ENCODE data around the gene SSB. TPM values are rescaled to one million over a fixed set of nuclear protein-coding genes. Genes with fewer than 3 reads are reported as not detected.
"Not testable (repeated sequence)": the region's sequence is repeated elsewhere in the genome, so short reads cannot be mapped to it uniquely, and the experiment has no call there.

SSB gene
- total RNA-seq, 1 donor from 2014 or later = 139 TPM

DNA sequence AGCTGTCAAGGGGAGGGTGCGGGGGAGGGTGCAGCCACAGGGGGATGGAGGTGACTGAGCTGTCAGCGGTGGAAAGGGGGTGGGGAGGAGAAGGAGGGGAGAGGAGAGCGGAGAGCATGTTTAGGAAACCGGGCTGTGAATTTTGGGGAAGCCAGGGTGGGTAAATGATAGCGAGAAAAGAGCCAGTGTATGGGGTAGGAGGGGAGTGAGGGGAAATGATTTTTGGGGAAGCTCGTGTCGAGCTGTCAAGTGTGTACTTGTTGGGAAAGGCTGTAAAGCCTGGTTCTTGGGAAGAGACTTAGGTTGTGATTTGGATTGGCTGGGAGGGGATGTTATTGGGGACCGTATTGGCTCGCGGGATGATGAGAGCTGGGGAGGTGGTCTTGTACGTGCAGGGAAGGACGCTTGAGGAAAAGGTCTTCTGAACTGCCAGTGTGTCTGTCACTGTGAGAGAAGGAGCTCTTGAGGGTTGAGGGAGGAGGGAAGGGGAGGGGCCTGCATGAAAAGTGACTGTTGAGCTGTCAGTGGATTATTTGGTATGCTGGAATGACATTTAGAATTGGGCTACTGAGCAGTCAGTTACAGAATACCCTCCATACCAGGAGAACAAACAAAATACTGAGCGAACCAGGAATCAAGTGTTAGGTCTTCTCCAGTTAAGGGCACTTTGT, 29.6 kb downstream of the SSB start:
- peak; percentile 69 for DNase-seq (ENCODE audit: low read depth)

DNA sequence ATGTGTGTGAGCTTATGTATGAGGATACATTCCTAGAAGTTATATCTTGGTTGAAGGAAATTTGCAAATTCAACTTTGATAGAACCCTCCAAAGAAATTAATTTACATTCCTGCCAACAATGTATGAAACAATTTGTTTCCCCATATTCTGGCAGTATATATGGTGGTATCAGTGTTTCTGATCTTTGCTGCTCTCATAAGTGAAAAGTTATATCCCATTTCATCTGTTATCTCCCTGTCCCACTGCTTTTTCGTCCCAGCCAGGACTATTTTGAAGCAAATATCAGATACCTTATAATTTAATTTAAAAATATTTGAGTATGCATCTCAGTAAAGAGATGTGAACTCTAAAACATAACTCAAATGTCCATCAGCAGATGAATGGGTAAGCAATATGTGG, 35.7 kb downstream of the SSB start:
- no peak for DNase-seq (ENCODE audit: low read depth)

DNA sequence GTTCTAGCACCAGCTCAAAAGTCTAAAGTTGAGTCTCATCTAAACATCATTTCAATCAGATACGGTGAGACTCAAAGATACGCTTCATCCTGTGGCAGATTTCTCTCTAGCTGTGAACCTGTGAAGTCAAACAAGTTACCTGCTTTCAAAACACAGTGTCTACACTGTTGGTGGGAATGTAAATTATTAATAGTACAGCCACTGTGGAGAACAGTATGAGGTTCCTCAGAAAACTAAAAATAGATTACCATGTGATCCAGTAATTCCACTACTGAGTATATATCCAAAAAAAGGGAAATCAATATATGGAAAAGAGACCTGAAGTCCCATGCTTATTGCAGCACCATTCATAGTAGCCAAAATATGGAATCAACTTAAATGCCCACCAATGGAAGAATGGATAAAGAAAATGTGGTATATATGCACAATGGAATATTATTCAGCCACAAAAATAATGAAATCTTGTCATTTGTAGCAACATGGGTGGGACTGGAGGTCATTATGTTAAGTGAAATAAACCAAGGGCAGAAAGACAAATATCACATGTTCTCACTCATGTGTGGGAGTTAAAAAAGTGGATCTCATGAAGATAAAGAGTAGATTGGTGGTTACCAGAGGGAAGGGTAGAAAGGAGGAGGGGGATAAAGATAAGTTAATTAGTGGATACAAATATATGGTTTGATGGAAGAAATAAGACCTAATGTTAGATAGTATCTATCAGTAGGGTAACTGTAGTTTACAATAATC, 40.2 kb downstream of the SSB start:
- peak; percentile 23 for DNase-seq (ENCODE audit: low read depth)

DNA sequence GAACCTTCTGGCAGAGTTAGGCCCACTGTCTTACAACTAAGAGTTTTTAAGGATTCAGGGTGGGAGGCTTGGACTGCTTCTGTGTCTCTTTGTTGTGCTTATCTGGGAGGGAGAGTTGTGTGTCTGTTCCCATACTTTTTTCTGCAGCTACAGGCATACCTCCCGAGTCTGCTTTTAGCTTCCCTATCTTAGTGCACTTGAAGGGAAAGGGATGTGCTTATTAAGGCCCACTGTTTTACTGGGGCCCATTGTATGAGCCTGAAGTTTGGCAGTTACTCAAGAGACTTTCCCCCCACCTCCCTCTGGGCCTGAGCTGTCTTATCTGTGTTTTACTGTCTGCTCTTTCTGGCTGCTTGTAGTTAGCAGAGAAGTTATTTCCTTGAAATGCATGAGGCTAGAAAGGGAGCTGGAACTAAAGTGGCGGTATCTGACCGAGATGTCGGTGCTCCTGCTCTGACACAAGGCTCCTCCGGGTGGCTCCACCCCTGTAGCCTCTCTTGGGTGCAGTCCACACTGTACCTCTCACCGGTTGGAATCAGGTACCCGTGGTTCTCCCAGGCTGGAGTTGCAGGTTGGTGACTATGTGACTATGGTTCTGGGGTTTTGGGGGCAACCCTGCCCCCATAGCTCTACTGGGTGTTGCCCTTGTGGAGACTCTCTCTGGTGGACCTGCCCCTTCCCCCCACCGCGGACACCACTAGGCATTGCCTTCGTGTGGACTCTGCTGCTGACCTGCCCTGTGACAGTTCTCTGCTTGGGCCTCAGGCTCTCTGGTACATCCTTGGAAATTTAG, 41.5 kb downstream of the SSB start:
- no peak for DNase-seq (ENCODE audit: low read depth)

DNA sequence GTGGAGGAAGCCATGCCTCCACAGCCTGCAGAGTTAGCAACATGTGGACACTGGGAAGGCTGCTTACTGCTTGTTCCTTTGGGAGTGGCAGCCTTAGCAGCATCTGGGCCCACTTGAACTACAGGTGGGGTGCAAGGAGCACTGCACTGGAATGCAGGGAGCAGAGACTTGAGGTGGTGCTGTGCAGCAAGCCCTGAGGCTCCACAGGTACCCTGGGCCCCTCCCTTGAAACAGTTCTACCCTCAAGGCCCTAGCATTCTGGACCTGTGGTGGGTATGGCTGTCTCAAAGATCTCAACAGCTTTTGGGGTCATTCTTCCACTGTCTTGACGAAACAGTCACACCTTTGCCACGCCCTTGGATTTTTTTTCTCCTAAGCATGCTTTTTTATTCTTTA, 42.1 kb downstream of the SSB start:
- no peak for DNase-seq (ENCODE audit: low read depth)

DNA sequence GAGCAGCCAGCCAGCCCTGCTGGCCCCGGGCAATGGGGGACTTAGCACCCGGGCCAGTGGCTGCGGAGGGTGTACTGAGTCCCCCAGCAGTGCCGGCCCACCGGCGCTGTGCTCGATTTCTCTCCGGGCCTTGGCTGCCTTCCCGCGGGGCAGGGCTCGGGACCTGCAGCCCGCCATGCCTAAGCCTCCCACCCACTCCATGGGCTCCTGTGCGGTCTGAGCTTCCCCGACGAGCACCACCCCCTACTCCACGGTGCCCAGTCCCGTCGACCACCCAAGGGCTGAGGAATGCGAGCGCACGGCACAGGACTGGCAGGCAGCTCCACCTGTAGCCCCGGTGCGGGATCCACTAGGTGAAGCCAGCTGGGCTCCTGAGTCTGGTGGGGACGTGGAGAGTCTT, 43.0 kb downstream of the SSB start:
- not testable (repeated sequence) for DNase-seq (ENCODE audit: low read depth)

DNA sequence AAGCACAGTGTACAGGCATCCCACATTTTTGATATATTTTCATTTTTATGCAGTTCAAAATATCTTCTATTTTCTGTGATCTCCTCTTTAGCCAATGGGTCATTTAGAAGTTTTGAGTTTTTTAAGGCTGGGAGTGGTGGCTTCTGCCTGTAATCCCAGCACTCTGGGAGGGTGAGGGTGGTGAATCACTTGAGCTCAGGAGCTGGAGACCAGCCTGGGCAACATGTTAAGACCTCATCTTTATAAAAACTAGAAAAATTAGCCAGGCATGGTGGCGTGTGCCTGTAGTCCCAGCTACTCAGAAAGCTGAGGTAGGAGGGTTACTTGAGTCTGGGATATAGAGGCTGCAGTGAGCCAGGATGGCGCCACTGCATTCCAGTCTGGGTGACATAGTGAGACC, 46.3 kb downstream of the SSB start:
- DNase-seq (ENCODE audit: low read depth) = no peak

DNA sequence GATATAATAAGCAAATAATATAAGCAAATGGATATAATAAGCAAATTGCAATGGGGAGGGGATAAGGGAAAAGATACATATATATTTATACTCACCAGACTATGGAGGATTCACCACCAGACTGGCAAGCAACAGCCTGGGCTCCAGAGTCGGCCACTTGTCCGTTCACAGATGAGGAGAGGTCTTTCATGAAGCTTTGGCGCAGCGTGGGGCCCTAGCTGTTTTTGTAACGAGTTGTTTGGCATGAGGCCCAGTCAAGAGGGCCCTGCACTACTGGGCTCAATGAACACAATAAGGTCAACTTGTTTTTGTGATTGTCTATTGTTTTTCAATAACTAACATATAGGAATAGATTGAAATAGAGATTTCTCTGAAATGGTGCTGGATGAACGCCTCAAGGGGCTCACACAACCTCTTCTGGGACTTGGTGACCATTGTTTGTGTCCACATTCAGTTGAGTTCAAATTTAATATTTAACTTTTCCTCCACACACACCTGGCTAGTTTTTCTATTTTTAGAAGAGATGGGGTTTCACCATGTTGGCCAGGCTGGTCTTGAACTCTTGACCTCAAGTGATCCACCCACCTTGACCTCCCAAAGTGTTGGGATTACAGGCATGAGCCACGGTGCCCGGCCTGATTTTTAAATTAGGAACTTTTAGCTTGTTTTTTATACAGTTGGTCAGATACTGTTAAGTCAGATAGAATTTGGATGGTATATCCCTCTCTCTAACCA, 50.5 kb downstream of the SSB start:
- DNase-seq (ENCODE audit: low read depth) = not testable (repeated sequence)

DNA sequence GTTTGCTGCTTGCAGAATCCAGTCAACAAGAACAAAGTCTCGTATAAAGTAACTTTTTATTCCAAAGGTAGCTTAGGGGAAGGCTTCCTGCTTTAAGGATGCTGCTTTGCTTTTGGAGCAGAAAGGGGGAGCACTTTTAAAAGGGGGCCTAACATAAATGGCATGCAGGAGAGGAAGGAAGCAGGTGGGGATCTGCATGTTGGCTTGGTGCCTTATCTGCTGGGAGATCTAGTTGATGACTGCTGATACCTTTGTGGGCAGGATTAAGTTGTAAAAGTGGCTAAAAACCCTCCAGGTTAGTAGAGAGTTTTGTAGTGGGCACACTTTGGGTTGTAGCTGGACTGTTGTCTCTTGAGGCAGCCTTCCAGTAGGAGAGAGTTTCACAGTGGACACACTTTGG, 51.0 kb downstream of the SSB start:
- DNase-seq (ENCODE audit: low read depth) = no peak

DNA sequence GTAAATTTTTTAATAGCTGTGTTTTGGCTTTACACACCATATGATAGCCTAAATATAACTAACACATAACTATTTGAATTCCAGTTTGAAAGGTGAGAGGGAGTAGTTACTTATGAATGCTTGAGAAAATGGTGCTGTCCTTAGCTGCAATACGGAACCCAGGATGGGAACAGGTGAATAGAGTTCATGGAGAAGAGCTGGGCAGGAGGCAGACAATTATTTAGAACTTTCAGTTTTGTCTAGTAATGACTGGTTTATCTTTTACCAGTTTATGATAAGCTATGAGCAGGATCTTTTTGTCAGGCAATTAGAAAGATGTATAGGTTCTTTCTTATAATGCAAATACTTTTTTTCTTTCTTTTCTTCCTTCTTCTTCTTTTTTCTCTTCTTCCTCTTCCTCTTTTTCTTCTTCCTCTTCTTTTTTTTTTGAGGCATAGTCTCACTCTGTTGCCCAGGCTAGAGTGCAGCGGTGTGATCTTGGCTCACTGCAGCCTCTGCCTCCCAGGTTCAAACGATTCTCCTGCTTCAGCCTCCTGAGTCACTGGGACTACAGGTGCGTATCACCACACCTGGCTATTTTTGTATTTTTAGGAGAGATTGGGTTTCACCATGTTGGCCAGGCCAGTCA, 54.5 kb downstream of the SSB start:
- no peak for DNase-seq (ENCODE audit: low read depth)

DNA sequence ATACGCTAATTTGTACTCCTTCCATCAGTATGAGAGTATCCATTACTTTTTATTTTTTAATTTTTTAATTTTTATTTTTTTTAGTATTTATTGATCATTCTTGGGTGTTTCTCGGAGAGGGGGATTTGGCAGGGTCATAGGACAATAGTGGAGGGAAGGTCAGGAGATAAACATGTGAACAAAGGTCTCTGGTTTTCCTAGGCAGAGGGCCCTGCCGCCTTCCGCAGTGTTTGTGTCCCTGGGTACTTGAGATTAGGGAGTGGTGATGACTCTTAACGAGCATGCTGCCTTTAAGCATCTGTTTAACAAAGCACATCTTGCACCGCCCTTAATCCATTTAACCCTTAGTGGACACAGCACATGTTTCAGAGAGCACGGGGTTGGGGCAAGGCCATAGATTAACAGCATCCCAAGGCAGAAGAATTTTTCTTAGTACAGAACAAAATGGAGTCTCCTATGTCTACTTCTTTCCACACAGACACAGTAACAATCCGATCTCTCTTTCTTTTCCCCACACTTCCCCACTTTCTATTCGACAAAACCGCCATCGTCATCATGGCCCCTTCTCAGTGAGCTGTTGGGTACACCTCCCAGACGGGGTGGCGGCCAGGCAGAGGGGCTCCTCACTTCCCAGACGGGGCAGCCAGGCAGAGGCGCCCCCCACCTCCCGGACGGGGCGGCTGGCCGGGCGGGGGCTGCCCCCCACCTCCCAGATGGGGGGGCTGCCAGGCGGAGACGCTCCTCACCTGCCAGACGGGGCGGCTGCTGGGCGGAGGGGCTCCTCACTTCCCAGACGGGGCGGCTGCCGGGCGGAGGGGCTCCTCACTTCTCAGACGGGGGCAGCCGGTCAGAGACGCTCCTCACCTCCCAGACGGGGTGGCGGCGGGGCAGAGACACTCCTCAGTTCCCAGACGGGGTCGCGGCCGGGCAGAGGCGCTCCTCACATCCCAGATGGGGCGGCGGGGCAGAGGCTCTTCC, 56.9 kb downstream of the SSB start:
- not testable (repeated sequence) for DNase-seq (ENCODE audit: low read depth)

DNA sequence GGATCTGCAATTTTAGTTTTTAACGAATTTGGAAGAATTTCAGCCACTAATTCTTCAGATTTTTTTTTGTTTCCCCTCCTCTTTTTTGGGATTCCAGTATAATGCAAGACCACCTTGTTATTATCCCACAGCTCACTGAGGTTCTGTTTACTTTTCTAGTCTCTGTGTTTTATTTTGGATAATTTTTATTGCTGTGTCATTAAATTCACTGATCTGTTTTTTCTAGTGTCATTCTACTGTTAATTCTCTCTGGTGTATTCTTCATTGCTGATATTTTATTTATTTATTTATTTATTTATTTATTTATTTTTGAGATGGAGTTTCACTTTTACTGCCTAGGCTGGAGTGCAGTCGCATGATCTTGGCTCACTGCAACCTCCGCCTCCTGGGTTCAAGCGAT, 60.8 kb downstream of the SSB start:
- no peak for DNase-seq (ENCODE audit: low read depth)

DNA sequence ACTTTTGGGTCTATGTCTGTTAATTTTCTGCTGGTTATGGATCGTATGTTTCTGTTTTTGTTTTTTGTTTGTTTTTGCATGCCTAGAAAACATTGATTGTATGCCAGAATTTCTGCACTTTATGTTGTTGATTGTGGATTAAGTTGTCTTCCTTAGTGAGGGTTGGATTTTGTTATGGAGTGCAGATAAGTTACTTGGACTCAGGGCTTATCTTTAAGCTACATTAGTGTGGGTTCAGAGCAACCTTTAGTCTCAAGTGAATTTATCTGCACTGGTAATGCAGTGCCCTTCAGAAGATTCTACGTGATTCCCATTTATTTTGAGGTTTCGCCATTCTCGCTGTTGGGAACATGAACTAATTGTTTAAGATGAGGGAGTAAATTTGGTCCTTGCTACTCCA, 61.5 kb downstream of the SSB start:
- no peak for DNase-seq (ENCODE audit: low read depth)

Other genes with a start within 250 kb of the SSB start
- 22.7 and 40.1 TPM in 2 replicates for gene FASTKD1, start 225.0 kb upstream of the SSB start, total RNA-seq
- 30.6 and 50.4 TPM in 2 replicates for gene PPIG, start 214.5 kb upstream of the SSB start, total RNA-seq
- gene CFAP210, start 104.5 kb upstream of the SSB start, total RNA-seq = 0.25 TPM in 1 of 2 replicates, not detected in the other
- 4.2 and 7.7 TPM in 2 replicates for gene PHOSPHO2, start 104.4 kb upstream of the SSB start, total RNA-seq
- 8.4 and 18.4 TPM in 2 replicates for gene KLHL23, start 65.0 kb upstream of the SSB start, total RNA-seq
- 55.3 and 72.2 TPM in 2 replicates for gene METTL5, start 26.0 kb downstream of the SSB start, total RNA-seq
- 17.7 and 47.9 TPM in 2 replicates for gene UBR3, start 28.6 kb downstream of the SSB start, total RNA-seq